ENCODE measurements around the gene LPCAT2. TPM values are rescaled to one million over a fixed set of nuclear protein-coding genes. Genes with fewer than 3 reads are reported as not detected.
"Not testable (repeated sequence)": the region's sequence is repeated elsewhere in the genome, so short reads cannot be mapped to it uniquely, and the experiment has no call there.

LPCAT2 gene
- total RNA-seq, 2 experiments from 2014 or later = 0.37 to 0.59 TPM

DNA sequence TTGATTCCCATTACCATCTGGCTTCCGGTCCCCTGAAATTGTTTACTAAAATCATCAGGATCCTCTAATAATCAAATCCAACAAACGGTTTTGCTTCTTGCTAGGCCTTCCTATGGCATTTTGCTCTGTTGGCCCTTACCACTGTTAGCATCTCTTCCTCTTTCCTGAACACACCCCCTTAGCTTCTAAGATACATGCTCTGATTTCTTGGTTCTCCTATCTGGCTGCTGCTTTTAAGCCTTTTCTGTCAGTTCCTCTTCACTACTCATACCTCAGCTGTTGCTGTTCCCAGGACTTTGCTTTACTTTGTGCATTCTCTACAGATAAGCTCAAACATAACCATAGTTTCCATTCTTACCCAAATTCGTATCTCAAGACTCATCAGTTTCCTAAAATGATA lies 69.0 kb downstream of the LPCAT2 start:
- POLR2A ChIA-PET = no interaction called here
- Mint-ChIP-seq H3K27ac (no peak overlapping the region), H3K36me3 (ENCODE audit: low read depth) (no peaks in the 10 kb centered on the region), H3K4me1 (no peaks in the 10 kb centered on the region), H3K4me3 (no peak overlapping the region), H3K27me3 (no peaks in the 10 kb centered on the region), H3K9me3 (ENCODE audit: low read depth) (no peaks in the 10 kb centered on the region)
- ATAC-seq (no peak), DNase-seq (no peak)
- CTCF ChIA-PET = interaction anchor here (0.7 to 1.3 kb wide), 2 partner anchors 33 to 113 kb away, joined by 4 read pairs; no protein-coding TSS in a partner anchor
- intact Hi-C loops (cut with DNase I, micrococcal nuclease) = no loop called here

DNA sequence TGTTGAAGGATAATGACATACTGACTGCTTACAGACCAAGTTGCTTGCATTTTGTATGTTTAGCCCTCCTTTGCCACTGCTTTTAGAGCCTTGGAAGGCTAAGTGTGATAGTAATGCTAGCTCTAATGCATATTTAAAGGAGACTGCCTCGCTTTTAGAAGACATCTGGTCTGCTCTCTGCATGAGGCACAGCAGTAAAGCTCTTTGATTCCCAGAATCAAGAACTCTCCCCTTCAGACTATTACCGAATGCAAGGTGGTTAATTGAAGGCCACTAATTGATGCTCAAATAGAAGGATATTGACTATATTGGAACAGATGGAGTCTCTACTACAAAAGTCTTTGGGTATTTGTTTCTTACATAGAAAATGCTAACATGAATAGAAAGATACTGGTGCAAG lies 76.8 kb downstream of the LPCAT2 start:
- H3K27me3 Mint-ChIP-seq = peaks cover 2% of the 10 kb centered on the region
- no peak for ATAC-seq
- no peaks in the 10 kb centered on the region for H3K36me3 Mint-ChIP-seq (ENCODE audit: low read depth)
- no peak for DNase-seq
- intact Hi-C loops (cut with DNase I, micrococcal nuclease) = no loop called here
- H3K9me3 Mint-ChIP-seq (ENCODE audit: low read depth) = no peaks in the 10 kb centered on the region
- no peak overlapping the region for H3K4me3 Mint-ChIP-seq
- CTCF ChIA-PET = interaction anchor here (0.6 to 0.9 kb wide), 2 partner anchors 24 to 130 kb away, joined by 3 to 4 read pairs; no protein-coding TSS in a partner anchor
- no peak overlapping the region for H3K27ac Mint-ChIP-seq
- POLR2A ChIA-PET = no interaction called here
- H3K4me1 Mint-ChIP-seq = no peaks in the 10 kb centered on the region

DNA sequence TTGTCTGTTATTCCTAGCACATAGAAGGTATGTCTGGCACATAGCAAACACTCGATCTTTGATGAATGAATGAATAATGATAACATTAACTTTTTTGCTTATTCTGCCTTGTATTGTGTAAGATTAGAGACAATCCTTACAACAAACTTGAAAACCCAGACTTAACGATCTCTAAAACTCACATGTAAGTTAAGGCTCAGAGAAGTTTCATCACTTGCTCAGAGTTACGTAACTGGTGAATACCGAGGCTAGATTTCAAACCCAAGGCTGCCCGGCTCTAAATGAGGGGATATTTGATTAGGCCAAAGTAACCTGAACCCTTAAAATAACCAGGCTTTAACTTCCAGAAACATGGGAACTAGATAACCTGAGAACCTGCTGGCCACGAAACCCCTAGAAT lies 79.9 kb downstream of the LPCAT2 start:
- Mint-ChIP-seq H3K4me1 (no peaks in the 10 kb centered on the region), H3K27ac (no peak overlapping the region), H3K4me3 (no peak overlapping the region), H3K27me3 (peaks cover 10% of the 10 kb centered on the region), H3K36me3 (ENCODE audit: low read depth) (no peaks in the 10 kb centered on the region), H3K9me3 (ENCODE audit: low read depth) (no peaks in the 10 kb centered on the region)
- ChIA-PET CTCF (no interaction called here), POLR2A (no interaction called here)
- DNase-seq (no peak), ATAC-seq (no peak)
- intact Hi-C loops (cut with DNase I, micrococcal nuclease) = no loop called here

DNA sequence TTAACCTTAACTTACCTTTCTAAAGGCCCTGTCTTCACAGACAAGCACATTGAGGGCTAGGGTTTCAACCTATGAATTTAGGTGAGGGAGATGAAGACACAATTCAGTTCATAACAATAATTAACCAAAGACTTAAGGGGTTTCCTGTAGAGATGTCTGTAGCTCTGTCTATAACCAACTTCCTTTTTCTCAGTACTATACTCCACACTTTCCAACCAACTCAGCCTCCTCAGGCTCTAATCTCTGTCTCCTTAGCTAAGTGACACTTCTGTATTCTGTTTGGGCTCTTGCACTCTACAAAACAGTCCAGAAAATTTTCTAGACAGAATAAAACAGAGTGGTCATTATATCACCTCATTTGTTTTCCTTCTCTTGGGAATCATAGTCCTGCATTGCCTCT lies 83.4 kb downstream of the LPCAT2 start:
- DNase-seq (no peak), ATAC-seq (no peak)
- POLR2A ChIA-PET = no interaction called here
- Mint-ChIP-seq H3K36me3 (ENCODE audit: low read depth) (no peaks in the 10 kb centered on the region), H3K4me1 (no peaks in the 10 kb centered on the region), H3K4me3 (no peak overlapping the region), H3K9me3 (ENCODE audit: low read depth) (no peaks in the 10 kb centered on the region), H3K27me3 (peaks cover 22% of the 10 kb centered on the region), H3K27ac (no peak overlapping the region)
- CTCF ChIA-PET = interaction anchor here (1.1 kb wide), 1 partner anchor 128 kb away, joined by 3 read pairs; no protein-coding TSS in a partner anchor
- intact Hi-C loops (cut with DNase I, micrococcal nuclease) = no loop called here

DNA sequence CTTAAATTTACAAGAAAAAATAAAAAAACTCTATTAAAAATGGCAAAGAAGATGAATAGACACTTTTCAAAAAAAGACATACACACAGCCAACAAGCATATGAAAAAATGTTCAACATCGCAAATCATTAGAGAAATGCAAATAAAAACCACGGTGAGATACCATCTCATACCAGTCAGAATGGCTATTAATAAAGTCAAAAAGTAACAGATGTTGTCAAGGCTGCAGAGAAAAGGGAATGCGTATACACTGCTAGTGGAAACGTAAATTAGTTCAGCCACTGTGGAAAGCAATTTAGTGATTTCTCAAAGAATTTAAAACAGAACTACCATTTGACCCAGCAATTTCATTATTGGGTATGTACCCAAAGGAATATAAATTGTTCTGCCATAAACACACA lies 89.1 kb downstream of the LPCAT2 start:
- Mint-ChIP-seq H3K27me3 (peaks cover 17% of the 10 kb centered on the region), H3K27ac (no peak overlapping the region), H3K9me3 (ENCODE audit: low read depth) (no peaks in the 10 kb centered on the region), H3K4me1 (no peaks in the 10 kb centered on the region), H3K36me3 (ENCODE audit: low read depth) (no peaks in the 10 kb centered on the region), H3K4me3 (no peak overlapping the region)
- intact Hi-C loops (cut with DNase I, micrococcal nuclease) = no loop called here
- ChIA-PET CTCF (no interaction called here), POLR2A (no interaction called here)
- no peak for ATAC-seq
- DNase-seq = no peak

DNA sequence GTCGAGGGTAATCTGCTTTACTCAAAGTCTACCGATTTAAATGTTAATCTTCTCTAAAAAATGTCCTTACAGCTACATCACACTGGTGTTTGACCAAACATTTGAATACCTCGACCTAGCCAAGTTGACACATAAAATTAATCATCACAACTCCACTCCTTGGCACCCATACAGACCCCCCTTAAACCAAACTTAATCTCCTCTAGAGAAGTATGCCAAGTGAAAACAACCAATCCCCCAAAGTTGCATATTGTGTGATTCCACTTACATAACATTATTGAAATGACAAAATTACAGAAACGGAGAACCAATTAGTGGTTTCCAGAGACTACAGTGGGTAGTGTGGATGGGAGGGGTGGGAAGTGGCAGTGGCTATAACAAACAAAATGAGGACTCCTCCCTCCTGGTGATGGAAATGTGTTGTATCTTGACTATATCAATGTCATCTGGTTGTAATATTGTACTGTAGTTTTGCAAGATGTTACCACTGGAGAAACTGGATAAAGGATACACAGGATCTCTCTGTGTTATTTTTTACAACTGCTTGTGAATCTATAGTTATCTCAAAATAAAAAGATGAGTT lies 97.0 kb downstream of the LPCAT2 start:
- ChIA-PET CTCF (no interaction called here), POLR2A (no interaction called here)
- intact Hi-C loops (cut with DNase I, micrococcal nuclease) = no loop called here
- Mint-ChIP-seq H3K27ac (no peak overlapping the region), H3K4me1 (no peaks in the 10 kb centered on the region), H3K27me3 (peaks cover 6% of the 10 kb centered on the region), H3K36me3 (ENCODE audit: low read depth) (no peaks in the 10 kb centered on the region), H3K4me3 (no peak overlapping the region), H3K9me3 (ENCODE audit: low read depth) (peaks cover 3% of the 10 kb centered on the region)
- DNase-seq (no peak), ATAC-seq (no peak)

DNA sequence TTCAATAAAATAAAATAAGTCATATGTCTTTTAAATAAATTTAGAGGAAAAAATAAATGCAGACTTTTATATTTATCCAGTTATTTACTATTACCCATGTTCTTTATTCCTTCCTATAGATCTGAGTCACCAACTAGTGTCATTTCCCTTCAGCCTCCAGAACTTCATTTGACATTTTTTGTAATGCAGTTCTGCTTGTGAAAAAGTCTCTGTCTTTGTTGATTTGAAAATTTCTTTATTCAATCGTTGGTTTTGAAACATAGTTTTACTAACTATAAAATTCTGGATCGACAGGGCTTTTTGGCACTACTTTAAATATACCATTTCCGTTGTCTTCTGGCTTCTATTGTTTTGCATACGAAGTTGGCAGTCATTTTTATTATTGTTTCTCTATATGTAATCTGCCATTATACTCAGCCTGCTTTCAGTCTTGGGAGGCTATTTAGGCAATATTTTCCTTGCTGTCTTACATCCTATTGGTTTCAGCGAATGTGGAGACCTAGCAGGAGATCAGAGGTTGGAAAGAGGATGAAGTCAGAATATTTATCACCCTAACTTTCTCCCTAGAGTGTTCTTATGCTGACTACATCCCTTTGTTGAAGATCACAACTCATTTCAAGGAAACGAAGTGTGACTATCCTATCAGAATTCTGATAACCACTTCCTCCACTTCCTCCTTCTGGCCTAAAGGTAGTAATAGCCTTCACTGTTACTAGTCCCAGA lies 104.9 kb downstream of the LPCAT2 start:
- no peak for DNase-seq
- Mint-ChIP-seq H3K27me3 (peaks cover 14% of the 10 kb centered on the region), H3K4me1 (no peaks in the 10 kb centered on the region), H3K4me3 (no peak overlapping the region), H3K36me3 (ENCODE audit: low read depth) (no peaks in the 10 kb centered on the region), H3K27ac (no peak overlapping the region), H3K9me3 (ENCODE audit: low read depth) (peaks cover 3% of the 10 kb centered on the region)
- intact Hi-C loops (cut with DNase I, micrococcal nuclease) = no loop called here
- ATAC-seq = no peak
- CTCF ChIA-PET = no interaction called here
- POLR2A ChIA-PET = no interaction called here

DNA sequence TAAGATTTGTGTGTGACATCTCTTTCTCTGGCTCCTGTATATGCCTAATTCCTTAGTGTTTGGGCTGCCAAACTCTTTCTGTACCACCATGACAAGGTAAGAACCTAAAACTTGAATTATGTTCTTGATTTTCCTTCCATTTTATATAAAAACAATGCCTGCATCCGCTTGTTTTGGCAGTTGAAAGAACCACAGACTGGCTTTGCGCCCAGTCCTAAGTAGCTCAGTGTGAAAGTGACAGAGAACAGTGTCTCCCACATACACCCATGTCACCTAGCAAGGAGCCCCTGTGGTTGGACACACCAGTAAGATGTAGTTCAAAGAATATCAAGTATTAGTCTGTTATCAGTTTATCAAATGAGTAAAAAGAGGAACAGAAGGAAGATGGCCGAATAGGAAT lies 106.2 kb downstream of the LPCAT2 start:
- peaks cover 18% of the 10 kb centered on the region for H3K27me3 Mint-ChIP-seq
- no peak for DNase-seq
- H3K27ac Mint-ChIP-seq = no peak overlapping the region
- peaks cover 3% of the 10 kb centered on the region for H3K9me3 Mint-ChIP-seq (ENCODE audit: low read depth)
- no peaks in the 10 kb centered on the region for H3K4me1 Mint-ChIP-seq
- H3K4me3 Mint-ChIP-seq = no peak overlapping the region
- H3K36me3 Mint-ChIP-seq (ENCODE audit: low read depth) = no peaks in the 10 kb centered on the region
- no peak for ATAC-seq
- intact Hi-C loops (cut with DNase I, micrococcal nuclease) = no loop called here
- ChIA-PET POLR2A (no interaction called here), CTCF (no interaction called here)

DNA sequence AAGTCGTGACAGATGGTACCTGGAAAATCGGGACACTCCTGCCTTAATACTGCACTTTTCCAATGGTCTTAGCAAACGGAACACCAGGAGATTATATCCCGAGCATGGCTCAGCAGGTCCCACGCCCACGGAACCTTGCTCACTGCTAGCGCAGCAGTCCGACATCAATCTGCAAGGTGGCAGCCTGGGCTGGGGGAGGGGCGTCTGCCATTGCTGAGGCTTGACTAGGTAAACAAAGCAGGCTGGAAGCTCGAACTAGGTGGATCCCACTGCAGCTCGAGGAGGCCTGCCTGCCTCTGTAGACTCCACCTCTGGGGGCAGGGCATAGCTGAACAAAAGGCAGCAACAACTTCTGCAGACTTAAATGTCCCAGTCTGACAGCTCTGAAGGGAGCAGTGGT lies 106.8 kb downstream of the LPCAT2 start:
- H3K27me3 Mint-ChIP-seq = peaks cover 16% of the 10 kb centered on the region
- H3K9me3 Mint-ChIP-seq (ENCODE audit: low read depth); H3K27ac Mint-ChIP-seq; DNase-seq; H3K4me3 Mint-ChIP-seq; CTCF ChIA-PET; ATAC-seq; intact Hi-C loops (cut with DNase I, micrococcal nuclease); H3K36me3 Mint-ChIP-seq (ENCODE audit: low read depth); POLR2A ChIA-PET; H3K4me1 Mint-ChIP-seq: not testable (repeated sequence)

DNA sequence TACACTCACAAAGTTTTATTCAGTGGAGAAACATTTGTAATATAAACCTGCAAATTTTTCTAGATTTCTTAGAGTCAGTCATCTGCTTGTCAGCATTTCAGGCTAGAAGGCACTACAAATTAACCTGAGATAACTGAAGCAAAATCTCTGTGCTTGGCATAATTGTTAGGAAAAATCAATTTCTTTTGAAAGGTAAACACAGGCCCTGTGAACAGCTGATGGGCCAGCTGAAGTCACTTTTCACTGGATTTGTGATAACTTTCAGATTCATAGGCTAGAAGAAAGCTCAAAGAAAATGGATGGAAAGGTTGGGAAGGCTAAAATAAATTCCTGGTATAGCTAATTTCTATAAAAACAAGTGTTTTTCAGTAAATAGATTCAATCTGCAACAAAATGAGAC lies 112.9 kb downstream of the LPCAT2 start:
- intact Hi-C loops (cut with DNase I, micrococcal nuclease) = no loop called here
- H3K36me3 Mint-ChIP-seq (ENCODE audit: low read depth) = no peaks in the 10 kb centered on the region
- no peak for DNase-seq
- peaks cover 11% of the 10 kb centered on the region for H3K27me3 Mint-ChIP-seq
- H3K9me3 Mint-ChIP-seq (ENCODE audit: low read depth) = no peaks in the 10 kb centered on the region
- POLR2A ChIA-PET = no interaction called here
- no peak for ATAC-seq
- H3K4me3 Mint-ChIP-seq = no peak overlapping the region
- CTCF ChIA-PET = interaction anchor here (1.6 kb wide), 1 partner anchor 157 kb away, joined by 4 read pairs; no protein-coding TSS in a partner anchor
- H3K27ac Mint-ChIP-seq = no peak overlapping the region
- no peaks in the 10 kb centered on the region for H3K4me1 Mint-ChIP-seq

DNA sequence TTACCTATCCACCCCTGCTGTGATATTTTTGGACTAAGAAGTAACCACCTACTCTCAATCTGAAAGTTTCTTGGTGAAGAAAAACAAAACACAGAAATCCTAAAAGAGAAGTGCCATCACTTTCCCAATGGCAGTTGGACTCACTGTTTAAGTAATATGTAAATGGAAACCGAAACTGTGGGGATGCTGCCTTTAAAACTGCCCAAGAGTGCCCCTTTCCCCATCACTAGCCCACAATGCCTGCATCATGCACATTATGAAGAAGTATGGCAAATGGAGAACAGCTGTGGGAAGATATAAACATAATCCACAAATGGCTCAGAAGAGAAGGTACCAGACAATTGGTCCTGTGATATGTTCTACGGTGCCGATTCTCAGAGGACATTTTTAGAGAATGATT lies 113.4 kb downstream of the LPCAT2 start:
- no peak for DNase-seq
- Mint-ChIP-seq H3K36me3 (ENCODE audit: low read depth) (no peaks in the 10 kb centered on the region), H3K4me3 (no peak overlapping the region), H3K27me3 (peaks cover 9% of the 10 kb centered on the region), H3K9me3 (ENCODE audit: low read depth) (no peaks in the 10 kb centered on the region), H3K4me1 (no peaks in the 10 kb centered on the region), H3K27ac (no peak overlapping the region)
- ATAC-seq = no peak
- intact Hi-C loops (cut with DNase I, micrococcal nuclease) = no loop called here
- ChIA-PET POLR2A (no interaction called here), CTCF (interaction anchor here (1.6 kb wide), 1 partner anchor 158 kb away, joined by 4 read pairs; no protein-coding TSS in a partner anchor)

DNA sequence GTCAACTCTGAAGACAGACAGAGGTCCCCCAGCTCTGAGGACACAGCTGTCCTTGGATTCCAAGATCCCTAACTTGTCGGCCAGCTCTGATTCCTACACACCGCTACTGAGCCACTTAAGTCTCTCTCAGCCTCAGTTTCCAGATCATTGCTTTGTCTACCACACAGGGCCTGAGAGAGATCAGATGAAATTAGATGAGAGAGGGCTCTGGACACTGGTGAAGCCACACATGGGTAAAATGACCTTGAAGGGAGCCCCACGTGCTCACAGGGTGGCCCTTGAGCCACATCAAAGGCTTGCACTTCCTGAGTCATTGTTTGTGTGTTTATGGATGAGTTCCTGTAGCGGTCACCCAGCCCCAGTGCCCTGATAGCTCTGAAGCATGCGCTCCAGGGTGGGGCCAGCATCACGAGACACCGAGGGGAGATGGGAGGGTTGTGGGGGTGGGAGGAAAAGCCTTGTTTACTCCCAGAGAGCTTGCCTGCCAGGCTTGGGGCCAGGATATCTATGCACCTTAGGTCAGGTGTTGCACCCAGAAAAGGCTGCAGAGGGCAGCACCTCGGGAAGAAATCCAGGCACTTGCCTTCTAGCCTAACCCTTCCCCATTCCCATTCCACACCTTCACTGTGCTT lies 114.2 kb downstream of the LPCAT2 start:
- Mint-ChIP-seq H3K27ac (no peak overlapping the region), H3K4me3 (no peak overlapping the region), H3K27me3 (peaks cover 8% of the 10 kb centered on the region), H3K9me3 (ENCODE audit: low read depth) (no peaks in the 10 kb centered on the region), H3K36me3 (ENCODE audit: low read depth) (no peaks in the 10 kb centered on the region), H3K4me1 (no peaks in the 10 kb centered on the region)
- CTCF ChIA-PET = interaction anchor here (1.6 kb wide), 1 partner anchor 158 kb away, joined by 4 read pairs; no protein-coding TSS in a partner anchor
- ATAC-seq = no peak
- peak; percentile 8 for DNase-seq
- intact Hi-C loops (cut with DNase I, micrococcal nuclease) = no loop called here
- POLR2A ChIA-PET = no interaction called here
